ENCODE data around the gene LCN1. TPM values are rescaled to one million over a fixed set of nuclear protein-coding genes. Genes with fewer than 3 reads are reported as not detected.

Gene LCN1
- total RNA-seq, 1 experiment from 2014 or later = not detected

DNA sequence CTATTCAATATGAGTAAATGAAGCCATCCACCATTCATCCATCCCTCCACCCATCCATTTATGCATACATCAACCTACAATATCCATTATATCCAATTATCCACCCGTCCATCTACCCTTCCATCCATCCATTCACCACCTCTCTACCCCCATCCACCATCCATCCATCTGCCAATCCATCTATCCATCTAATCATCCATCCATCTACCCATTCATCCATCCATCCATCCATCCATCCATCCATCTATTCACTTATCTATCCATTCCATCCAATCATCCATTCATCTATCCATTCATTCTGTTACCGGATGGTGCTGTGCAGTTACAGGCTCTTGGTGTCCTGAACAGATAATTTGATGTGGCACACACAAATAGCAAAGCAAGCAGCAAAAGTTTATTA is 51.0 kb downstream of the LCN1 start:
- Histone ChIP-seq H3K79me1 (ENCODE audit: insufficient read depth, low read depth, low read length, poor library complexity, severe bottlenecking) (no peaks in the 10 kb centered on the region), H3K23me2 (ENCODE audit: insufficient read length, low read depth, low read length, poor library complexity, severe bottlenecking) (no peaks in the 10 kb centered on the region), H3K9me3 (ENCODE audit: control insufficient read depth, low read depth, low read length) (no peaks in the 10 kb centered on the region), H2BK120ac (ENCODE audit: low read depth, low read length, poor library complexity, severe bottlenecking) (no peak overlapping the region), H4K5ac (ENCODE audit: insufficient read length, low read depth, low read length) (no peak overlapping the region), H3K18ac (ENCODE audit: insufficient read length, low read depth, low read length) (no peak overlapping the region), H3K4me1 (ENCODE audit: insufficient read depth, low read length) (no peaks in the 10 kb centered on the region; the same call in 1 of the 2 replicates), H4K8ac (replicated peaks; ENCODE audit: insufficient read length, low read depth, low read length) (no peak overlapping the region), H2AFZ (ENCODE audit: low read length) (no peak overlapping the region), H3K56ac (ENCODE audit: insufficient read length, low read depth, low read length) (no peak overlapping the region), H3K14ac (ENCODE audit: insufficient read depth, low read length) (no peak overlapping the region), H3K4ac (ENCODE audit: low read depth, low read length) (no peak overlapping the region), H3K9ac (ENCODE audit: extremely low read depth, insufficient read length, low read length) (no peak overlapping the region), H3K27ac (ENCODE audit: insufficient read length, low read depth, low read length) (no peak overlapping the region), H4K20me1 (ENCODE audit: control insufficient read depth, insufficient read depth, insufficient read length) (no peaks in the 10 kb centered on the region), H3K4me2 (ENCODE audit: insufficient read depth, insufficient read length, low read length) (no peak overlapping the region), H3K27me3 (ENCODE audit: insufficient read depth, low read length) (no peaks in the 10 kb centered on the region), H3K79me2 (ENCODE audit: insufficient read depth, low read length) (no peaks in the 10 kb centered on the region), H3T11ph (ENCODE audit: low read length) (no peak overlapping the region), H2BK15ac (ENCODE audit: low read depth, low read length) (no peak overlapping the region), H2AK5ac (ENCODE audit: insufficient read length, low read length) (no peak overlapping the region), H3K23ac (ENCODE audit: insufficient read length, low read depth, low read length) (no peak overlapping the region), H2BK12ac (ENCODE audit: insufficient read length, low read depth, low read length) (no peak overlapping the region), H2BK20ac (ENCODE audit: low read depth, low read length, poor library complexity, severe bottlenecking) (no peak overlapping the region), H2BK5ac (ENCODE audit: insufficient read length, low read length) (no peak overlapping the region), H4K91ac (ENCODE audit: insufficient read length, low read depth, low read length) (no peak overlapping the region)
- Mint-ChIP-seq H3K9me3 (peaks cover 9 to 12% of the 10 kb centered on the region in 2 experiments), H3K4me1 (peaks cover 5 to 7% of the 10 kb centered on the region in 2 experiments), H3K4me3 (no peak overlapping the region), H3K27me3 (ENCODE audit: low read depth) (peaks cover 3% of the 10 kb centered on the region; the same call in 1 of the 2 replicates), H3K36me3 (ENCODE audit: insufficient read depth in 1 of 3, low read depth in 3 of 3) (peaks cover 8% of the 10 kb centered on the region in 3 experiments; a peak in 6 of 7 replicates), H3K27ac (no peak overlapping the region)
- WGBS (ENCODE audit: extremely low coverage, insufficient read length, low lambda C conversion rate) = 100% methylated on average over 1 of the region's 2 CpGs
- DNase-seq = no peak
- TF ChIP-seq, protein P1, sequence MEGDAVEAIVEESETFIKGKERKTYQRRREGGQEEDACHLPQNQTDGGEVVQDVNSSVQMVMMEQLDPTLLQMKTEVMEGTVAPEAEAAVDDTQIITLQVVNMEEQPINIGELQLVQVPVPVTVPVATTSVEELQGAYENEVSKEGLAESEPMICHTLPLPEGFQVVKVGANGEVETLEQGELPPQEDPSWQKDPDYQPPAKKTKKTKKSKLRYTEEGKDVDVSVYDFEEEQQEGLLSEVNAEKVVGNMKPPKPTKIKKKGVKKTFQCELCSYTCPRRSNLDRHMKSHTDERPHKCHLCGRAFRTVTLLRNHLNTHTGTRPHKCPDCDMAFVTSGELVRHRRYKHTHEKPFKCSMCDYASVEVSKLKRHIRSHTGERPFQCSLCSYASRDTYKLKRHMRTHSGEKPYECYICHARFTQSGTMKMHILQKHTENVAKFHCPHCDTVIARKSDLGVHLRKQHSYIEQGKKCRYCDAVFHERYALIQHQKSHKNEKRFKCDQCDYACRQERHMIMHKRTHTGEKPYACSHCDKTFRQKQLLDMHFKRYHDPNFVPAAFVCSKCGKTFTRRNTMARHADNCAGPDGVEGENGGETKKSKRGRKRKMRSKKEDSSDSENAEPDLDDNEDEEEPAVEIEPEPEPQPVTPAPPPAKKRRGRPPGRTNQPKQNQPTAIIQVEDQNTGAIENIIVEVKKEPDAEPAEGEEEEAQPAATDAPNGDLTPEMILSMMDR (conservative IDR thresholded peaks at IDR 0.05) = no peak
